Hepatocyte (in vitro differentiated cells): ENCODE data around the gene RBFOX2.

Experiments used
- CTCF ChIP-seq: fragments of 200-600 bp; sonication (generic); IDR thresholded peaks from 2 replicates; pipeline ENCODE4 v1.5.1; 2016; ENCODE audit warnings: antibody characterized with exemption, mild to moderate bottlenecking; ENCODE audit not compliant: poor library complexity
- EZH2 ChIP-seq: fragments of 200-600 bp; sonication (generic); IDR thresholded peaks from 2 replicates; pipeline ENCODE4 v1.6.1; 2016; ENCODE audit warnings: antibody characterized with exemption, mild to moderate bottlenecking, borderline replicate concordance

DNA sequence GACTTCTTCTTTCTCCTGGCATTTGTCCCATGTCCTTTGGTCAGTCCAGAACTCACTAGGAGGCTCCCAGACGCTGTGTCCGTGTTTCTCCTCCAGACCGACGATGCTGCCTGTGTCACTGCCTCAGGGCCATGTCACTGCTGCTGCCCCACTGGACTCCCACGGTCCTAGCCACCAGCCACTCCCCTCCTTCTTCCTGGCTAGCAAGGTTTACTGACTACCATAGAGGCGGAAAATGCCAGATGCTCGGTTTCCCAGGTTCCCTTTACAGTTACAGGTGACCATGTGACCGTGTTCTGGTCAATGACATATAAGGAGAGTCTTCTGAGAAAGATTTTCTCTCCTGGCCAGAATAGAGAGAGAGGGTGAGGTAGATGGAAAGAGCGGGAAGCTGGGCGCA, 40.7 kb upstream of the RBFOX2 start:
- TF ChIP-seq CTCF (no peak), EZH2 (no peak)
